Stimulated activated CD8-positive, alpha-beta memory T cell treated with anti-CD3 and anti-CD28 coated beads, Interleukin-12 subunit alpha, Interleukin-12 subunit beta, amount 100 ng/mL, for 24 hours (primary cell): Measurements from ENCODE around the gene RNU1-3.
"Not testable (repeated sequence)": the region's sequence is repeated elsewhere in the genome, so short reads cannot be mapped to it uniquely, and the experiment has no call there.

Experiments
- DNase-seq: peaks from one replicate; pipeline ENCODE4 v3.0.0-alpha.2; 2020; ENCODE audit errors: extremely low read depth

The RNU1-3 gene

DNA sequence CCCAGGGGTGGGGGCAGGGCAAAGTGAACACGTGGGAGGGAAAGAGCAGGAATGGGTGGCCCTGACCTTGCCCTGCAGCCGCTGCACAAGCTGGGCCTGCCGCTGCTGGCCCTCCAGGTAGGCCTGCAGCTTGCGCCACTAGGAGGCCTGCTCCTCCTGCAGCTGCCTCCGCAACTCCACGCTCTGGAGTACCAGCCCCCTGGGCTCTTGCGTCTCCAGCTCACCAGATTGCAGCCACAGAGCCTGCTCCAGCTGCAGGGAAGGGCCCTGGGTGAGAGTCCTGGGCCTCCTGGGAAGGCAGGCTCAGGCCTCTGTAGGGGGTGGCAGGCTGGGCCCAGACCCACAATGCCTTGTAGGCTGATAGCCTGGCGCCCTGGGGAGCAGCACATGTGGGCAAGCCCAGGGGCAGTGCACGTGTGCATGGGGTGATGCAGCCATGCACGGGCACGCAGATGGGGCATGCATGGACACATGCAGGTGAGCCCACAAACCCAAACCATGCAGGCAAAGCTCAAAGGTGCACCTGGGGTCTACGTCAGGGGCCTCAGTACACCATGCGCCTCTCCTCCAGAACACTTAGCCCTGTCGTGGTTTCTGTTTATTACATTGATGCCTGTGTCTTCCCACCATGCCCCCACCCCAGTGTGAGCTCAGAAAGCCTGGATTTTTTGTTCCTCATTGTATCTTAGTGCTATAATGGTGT, 9.6 kb downstream of the RNU1-3 start:
- DNase-seq: not testable (repeated sequence)

- not testable (repeated sequence) for DNase-seq
Measured at GRCh38 chr1:16656574-16656973, 10.2 kb downstream of the RNU1-3 start.

GRCh38 chr1:16651560-16651959, 15.2 kb downstream of the RNU1-3 start:
- not testable (repeated sequence) for DNase-seq

- DNase-seq: not testable (repeated sequence)
Measured at GRCh38 chr1:16649960-16650359, 16.8 kb downstream of the RNU1-3 start.

DNA sequence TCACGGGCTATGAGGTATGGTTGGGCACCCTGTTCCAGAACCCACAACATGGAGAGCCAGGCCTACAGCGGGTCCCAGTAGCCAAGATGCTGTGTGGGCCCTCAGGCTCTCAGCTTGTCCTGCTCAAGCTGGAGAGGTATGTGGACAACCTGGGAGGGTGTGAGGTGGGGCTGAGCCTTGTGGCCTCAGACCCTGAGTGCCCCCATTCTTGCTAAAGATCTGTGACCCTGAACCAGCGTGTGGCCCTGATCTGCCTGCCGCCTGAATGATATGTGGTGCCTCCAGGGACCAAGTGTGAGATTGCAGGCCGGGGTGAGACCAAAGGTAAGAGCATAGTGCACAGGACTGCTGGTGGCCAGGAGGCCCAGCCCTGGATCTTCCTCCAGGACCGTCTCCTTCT, 17.4 kb downstream of the RNU1-3 start:
- not testable (repeated sequence) for DNase-seq

- DNase-seq: not testable (repeated sequence)
Measured at GRCh38 chr1:16648756-16649155, 18.0 kb downstream of the RNU1-3 start.

GRCh38 chr1:16648250-16648649, 18.5 kb downstream of the RNU1-3 start:
- DNase-seq: not testable (repeated sequence)

DNA sequence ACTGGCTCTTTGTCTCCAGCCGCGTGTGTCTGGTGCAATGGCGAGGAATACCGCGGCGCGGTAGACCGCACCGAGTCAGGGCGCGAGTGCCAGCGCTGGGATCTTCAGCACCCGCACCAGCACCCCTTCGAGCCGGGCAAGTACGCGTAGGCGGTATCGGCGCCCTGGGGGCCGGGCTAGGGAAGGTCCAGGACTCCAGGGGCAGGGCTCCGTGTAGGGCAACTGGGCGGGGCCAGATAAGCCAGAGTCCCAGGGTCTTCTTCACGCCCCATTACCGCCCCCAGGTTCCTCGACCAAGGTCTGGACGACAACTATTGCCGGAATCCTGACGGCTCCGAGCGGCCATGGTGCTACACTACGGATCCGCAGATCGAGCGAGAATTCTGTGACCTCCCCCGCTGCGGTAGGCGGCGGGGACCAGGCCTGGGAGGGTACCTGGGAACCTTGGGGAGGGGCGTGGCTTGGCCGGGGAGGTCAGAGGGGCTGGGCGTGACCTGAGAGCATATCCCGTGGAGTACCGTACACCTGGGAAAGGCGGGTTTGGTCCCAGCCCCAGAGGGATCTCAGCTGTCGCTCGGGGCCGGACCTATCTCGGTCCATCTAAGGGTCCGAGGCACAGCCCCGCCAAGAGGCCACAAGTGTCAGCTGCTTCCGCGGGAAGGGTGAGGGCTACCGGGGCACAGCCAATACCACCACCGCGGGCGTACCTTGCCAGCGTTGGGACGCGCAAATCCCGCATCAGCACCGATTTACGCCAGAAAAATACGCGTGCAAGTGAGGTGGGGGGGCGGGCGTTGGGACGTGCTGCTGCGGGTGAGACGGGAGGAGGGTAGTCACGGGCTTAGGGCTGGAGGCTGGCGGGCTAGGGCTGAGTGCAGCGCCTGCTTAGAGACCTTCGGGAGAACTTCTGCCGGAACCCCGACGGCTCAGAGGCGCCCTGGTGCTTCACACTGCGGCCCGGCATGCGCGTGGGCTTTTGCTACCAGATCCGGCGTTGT, 19.3 kb downstream of the RNU1-3 start:
- DNase-seq: not testable (repeated sequence)

GRCh38 chr1:16646716-16647115, 20.0 kb downstream of the RNU1-3 start:
- DNase-seq: not testable (repeated sequence)

GRCh38 chr1:16646061-16646664, 20.6 kb downstream of the RNU1-3 start:
- DNase-seq: not testable (repeated sequence)

DNA sequence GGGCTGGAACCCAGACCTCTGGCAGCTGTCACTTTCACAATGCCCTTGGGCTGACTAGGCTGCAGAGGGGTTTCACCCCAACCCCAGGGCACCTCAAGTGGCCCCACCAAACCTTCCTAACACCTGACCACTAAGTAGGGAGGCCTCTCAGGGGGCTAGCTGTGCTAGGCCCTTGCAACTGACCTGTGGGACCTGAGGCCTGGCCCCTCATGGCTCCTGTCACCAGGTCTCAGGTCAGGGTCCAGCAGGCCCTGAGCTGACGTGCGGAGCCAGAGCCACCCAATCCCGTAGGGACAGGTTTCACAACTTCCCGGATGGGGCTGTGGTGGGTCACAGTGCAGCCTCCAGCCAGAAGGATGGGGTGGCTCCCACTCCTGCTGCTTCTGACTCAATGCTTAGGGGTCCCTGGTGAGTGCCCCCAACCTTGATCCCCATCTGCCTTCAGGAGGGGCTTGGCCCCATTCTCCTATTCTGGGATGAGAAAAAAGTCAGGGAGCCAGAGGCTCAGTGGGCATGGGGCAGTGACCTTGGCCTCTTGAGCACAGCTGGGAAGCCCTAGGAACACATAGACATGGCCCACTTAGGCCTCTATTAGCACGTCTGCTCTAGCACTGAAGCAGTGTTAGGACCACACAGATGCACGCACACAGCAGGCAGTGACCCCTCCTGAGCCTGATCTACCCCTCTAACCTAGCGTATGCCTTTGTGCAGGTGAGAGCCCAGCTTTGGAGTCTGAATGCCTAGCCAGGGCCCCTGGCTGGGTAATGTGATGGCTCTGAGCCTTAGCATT, 21.3 kb downstream of the RNU1-3 start:
- DNase-seq: not testable (repeated sequence)

GRCh38 chr1:16644482-16645270, 22.1 kb downstream of the RNU1-3 start:
- peak; percentile 100 for DNase-seq

GRCh38 chr1:16644193-16644481, 22.6 kb downstream of the RNU1-3 start:
- DNase-seq: no peak

GRCh38 chr1:16643476-16644192, 23.1 kb downstream of the RNU1-3 start:
- DNase-seq: not testable (repeated sequence)

DNA sequence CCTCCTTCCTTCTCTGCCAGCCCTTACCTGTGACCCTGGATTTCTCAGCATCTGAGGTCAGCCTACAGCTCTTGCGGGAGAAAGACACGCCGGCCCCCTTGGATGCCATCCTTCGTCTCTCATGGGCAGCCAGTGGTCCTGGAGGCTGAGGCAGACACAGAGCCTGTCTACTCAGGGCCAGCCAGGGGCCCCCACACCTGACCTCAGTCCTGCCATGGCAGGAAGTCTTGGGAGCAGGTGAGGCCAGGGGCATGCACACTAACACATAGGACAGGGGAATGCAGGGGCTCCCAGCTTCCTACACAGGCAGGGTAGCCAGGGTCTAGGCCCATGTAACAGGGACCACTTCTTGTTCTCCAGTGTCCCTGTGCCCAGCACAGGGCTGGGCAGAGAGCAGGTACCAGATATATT, 23.7 kb downstream of the RNU1-3 start:
- not testable (repeated sequence) for DNase-seq

- DNase-seq: not testable (repeated sequence)
Measured at GRCh38 chr1:16642025-16642966, 24.5 kb downstream of the RNU1-3 start.

DNA sequence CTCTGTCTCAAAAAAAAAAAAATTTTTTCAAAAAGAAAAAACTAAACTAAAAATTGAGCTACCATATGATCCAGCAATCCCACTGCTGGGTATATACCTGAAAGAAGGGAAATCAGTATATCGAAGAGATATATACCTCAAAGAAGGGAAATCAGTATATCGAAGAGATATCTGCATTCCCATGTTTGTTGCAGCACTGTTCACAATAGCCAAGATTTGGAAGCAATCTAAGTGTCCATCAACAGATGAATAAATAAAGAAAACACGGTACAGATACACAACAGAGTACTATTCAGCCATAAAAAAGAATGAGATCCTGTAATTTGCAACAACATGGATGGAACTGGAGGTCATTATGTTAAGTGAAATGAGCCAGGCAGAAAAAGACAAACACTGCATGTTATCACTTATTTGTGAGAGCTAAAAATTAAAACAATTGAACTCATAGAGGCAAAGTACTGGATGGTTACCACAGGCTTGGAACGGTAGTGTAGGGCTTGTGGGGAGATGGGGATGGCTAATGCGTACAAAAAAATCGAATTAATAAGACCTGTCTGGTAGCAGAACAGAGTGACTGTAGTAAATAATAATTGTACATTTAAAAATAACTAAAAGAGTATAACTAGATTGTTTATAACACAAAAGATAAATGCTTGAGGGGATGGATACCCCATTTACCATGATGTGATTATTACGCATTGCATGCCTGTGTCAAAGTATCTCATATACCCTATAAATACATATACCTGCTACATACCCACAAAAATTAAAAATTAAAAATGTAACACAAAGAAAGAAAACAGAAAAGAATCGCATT, 25.4 kb downstream of the RNU1-3 start:
- not testable (repeated sequence) for DNase-seq
